AG10803 (cell line): ENCODE results near the gene TOMM22.

Source experiments
- DNase-seq: peaks from one replicate; pipeline ENCODE4 v3.0.0; 2010; ENCODE audit warnings: low read depth
- H3K4me3 ChIP-seq: 2 replicates; pipeline ENCODE4 v1.5.1; 2011; ENCODE audit warnings: mild to moderate bottlenecking, low read length, control low read depth
- TF ChIP-seq, protein P1 (sequence below): conservative IDR thresholded peaks from 2 replicates; pipeline ENCODE4 v1.5.1; 2011; ENCODE audit warnings: mild to moderate bottlenecking, low read length, control low read depth, inconsistent platforms

The TOMM22 gene

DNA sequence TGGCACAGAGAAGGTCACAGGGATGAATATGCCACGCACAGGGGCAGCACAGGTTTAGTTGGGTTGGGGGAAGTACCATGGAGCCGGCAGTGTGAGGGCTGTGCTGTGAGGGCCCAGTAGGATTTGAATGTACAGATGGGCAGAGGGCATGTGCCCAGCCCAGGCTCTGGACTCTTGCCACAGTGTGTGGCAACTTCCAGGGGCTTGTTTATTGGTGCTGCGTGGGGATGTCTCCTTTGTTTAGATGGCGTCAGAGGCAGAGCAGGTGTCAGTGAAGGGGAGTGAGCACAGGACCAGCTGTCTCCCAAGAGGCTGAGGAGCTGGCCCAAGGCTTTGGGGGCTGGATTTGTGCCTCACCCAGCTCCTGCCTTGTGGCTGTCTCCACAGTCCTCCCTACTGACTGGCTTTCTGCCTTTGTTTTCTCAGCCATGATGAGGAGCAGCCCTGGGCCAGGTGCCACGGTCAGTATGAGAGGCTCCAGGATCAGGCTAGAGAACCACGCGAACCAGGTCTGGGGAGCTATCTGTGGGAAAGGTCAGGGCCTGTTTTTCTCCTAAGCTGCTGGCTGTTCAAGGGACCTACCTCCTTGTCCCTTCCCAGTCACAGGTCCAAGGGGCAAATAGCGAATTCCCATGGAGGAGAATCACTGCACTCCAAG, 52.1 kb downstream of the TOMM22 start:
- peak; percentile 23 for DNase-seq
- TF ChIP-seq, protein P1, sequence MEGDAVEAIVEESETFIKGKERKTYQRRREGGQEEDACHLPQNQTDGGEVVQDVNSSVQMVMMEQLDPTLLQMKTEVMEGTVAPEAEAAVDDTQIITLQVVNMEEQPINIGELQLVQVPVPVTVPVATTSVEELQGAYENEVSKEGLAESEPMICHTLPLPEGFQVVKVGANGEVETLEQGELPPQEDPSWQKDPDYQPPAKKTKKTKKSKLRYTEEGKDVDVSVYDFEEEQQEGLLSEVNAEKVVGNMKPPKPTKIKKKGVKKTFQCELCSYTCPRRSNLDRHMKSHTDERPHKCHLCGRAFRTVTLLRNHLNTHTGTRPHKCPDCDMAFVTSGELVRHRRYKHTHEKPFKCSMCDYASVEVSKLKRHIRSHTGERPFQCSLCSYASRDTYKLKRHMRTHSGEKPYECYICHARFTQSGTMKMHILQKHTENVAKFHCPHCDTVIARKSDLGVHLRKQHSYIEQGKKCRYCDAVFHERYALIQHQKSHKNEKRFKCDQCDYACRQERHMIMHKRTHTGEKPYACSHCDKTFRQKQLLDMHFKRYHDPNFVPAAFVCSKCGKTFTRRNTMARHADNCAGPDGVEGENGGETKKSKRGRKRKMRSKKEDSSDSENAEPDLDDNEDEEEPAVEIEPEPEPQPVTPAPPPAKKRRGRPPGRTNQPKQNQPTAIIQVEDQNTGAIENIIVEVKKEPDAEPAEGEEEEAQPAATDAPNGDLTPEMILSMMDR: no peak
- H3K4me3 ChIP-seq: no peak overlapping the region

GRCh38 chr22:38734421-38735100, 52.8 kb downstream of the TOMM22 start:
- DNase-seq: no peak
- no peak overlapping the region for H3K4me3 ChIP-seq
- TF ChIP-seq, protein P1: no peak
